GM18868 (cell line): Measurements from ENCODE around the gene FXYD2.

Experiments used
- ATAC-seq: cut with Tn5 transposase; IDR thresholded peaks from one replicate; pipeline ENCODE4 v1.9.1; 2021; ENCODE audit warnings: mild to moderate bottlenecking, moderate library complexity; ENCODE audit not compliant: unreplicated experiment

The FXYD2 gene

GRCh38 chr11:117859061-117859460, 34.5 kb upstream of the FXYD2 start:
- no peak for ATAC-seq

- ATAC-seq, result no peak
Observed at GRCh38 chr11:117857734-117858414, 33.3 kb upstream of the FXYD2 start.

- ATAC-seq, result no peak
Observed at GRCh38 chr11:117855912-117856651, 31.5 kb upstream of the FXYD2 start.

- ATAC-seq, result no peak
Observed at GRCh38 chr11:117855186-117855845, 30.8 kb upstream of the FXYD2 start.

GRCh38 chr11:117852309-117852708, 27.8 kb upstream of the FXYD2 start:
- no peak for ATAC-seq

- no peak for ATAC-seq
Observed at GRCh38 chr11:117851852-117852251, 27.3 kb upstream of the FXYD2 start.

GRCh38 chr11:117851106-117851505, 26.6 kb upstream of the FXYD2 start:
- no peak for ATAC-seq

GRCh38 chr11:117849781-117850414, 25.4 kb upstream of the FXYD2 start:
- ATAC-seq, result no peak

- no peak for ATAC-seq
Observed at GRCh38 chr11:117843666-117844484, 19.3 kb upstream of the FXYD2 start.

GRCh38 chr11:117842131-117842941, 17.8 kb upstream of the FXYD2 start:
- no peak for ATAC-seq

GRCh38 chr11:117841551-117842031, 17.0 kb upstream of the FXYD2 start:
- ATAC-seq, result no peak

GRCh38 chr11:117840881-117841550, 16.5 kb upstream of the FXYD2 start:
- no peak for ATAC-seq

GRCh38 chr11:117839936-117840813, 15.6 kb upstream of the FXYD2 start:
- no peak for ATAC-seq

GRCh38 chr11:117839380-117839881, 14.9 kb upstream of the FXYD2 start:
- no peak for ATAC-seq

GRCh38 chr11:117838901-117839300, 14.4 kb upstream of the FXYD2 start:
- ATAC-seq, result no peak

GRCh38 chr11:117837791-117838190, 13.2 kb upstream of the FXYD2 start:
- no peak for ATAC-seq

- no peak for ATAC-seq
Observed at GRCh38 chr11:117837070-117837776, 12.7 kb upstream of the FXYD2 start.
